ENCODE measurements around the gene TSPAN9. TPM values are rescaled to one million over a fixed set of nuclear protein-coding genes. Genes with fewer than 3 reads are reported as not detected.

The TSPAN9 gene
- total RNA-seq, 1 experiment from 2014 or later: 9.6 TPM

- intact Hi-C loops (cut with micrococcal nuclease; ENCODE audit: unreplicated experiment): loop anchor here (5.0 to 10.0 kb wide), 3 partner anchors 66 to 1138 kb away; partner anchors contain the start of gene CCND2
- POLR2A ChIA-PET (ENCODE audit: unreplicated experiment): no interaction called here
- no TSS peak for BruUV-seq (replicated peaks)
These were observed 59.6 kb downstream of the TSPAN9 start for GRCh38 chr12:3136641-3137267.

GRCh38 chr12:3137268-3137781 lies 60.1 kb downstream of the TSPAN9 start:
- no peaks in the 10 kb centered on the region for H3K27me3 ChIP-seq (ENCODE audit: insufficient read depth, low read depth)
- H3K27ac ChIP-seq: no peak overlapping the region
- no TSS peak for BruUV-seq (replicated peaks)
- no peaks in the 10 kb centered on the region for H3F3A ChIP-seq (ENCODE audit: insufficient read depth, low read depth)
- ChIA-PET POLR2A (ENCODE audit: unreplicated experiment) (no interaction called here), CTCF (interaction anchor here (1.1 to 2.4 kb wide), 2 partner anchors 138 to 141 kb away, joined by 5 to 7 read pairs; no protein-coding TSS in a partner anchor)
- TF ChIP-seq EZH2 (IDR thresholded peaks at IDR 0.05; ENCODE audit: low read depth): no peak
- TF ChIP-seq CTCF (conservative IDR thresholded peaks at IDR 0.05): no peak
- intact Hi-C loops (cut with micrococcal nuclease; ENCODE audit: unreplicated experiment): loop anchor here (5.0 to 10.0 kb wide), 3 partner anchors 65 to 1137 kb away; partner anchors contain the start of gene CCND2
- no peaks in the 10 kb centered on the region for H3K36me3 ChIP-seq (ENCODE audit: low read depth)
- H2AFZ ChIP-seq: no peak overlapping the region
- no peak for DNase-seq
- H4K20me1 ChIP-seq (ENCODE audit: insufficient read depth): 0 out of 2 replicates have a peak, but pooled peaks cover under 1% of the 10 kb centered on the region
- no peaks in the 10 kb centered on the region for H3K9me2 ChIP-seq (ENCODE audit: insufficient read depth)
- no peak overlapping the region for H3K4me3 ChIP-seq
- H3K9me3 ChIP-seq (ENCODE audit: insufficient read depth, low read depth): no peaks in the 10 kb centered on the region
- H3K79me2 ChIP-seq (ENCODE audit: low read depth): no peaks in the 10 kb centered on the region
- H3K4me2 ChIP-seq: no peak overlapping the region
- H3K4me1 ChIP-seq (replicated peaks; ENCODE audit: insufficient read depth): no peaks in the 10 kb centered on the region

More at GRCh38 chr12:3136641-3137267, 59.6 kb downstream of the TSPAN9 start:
- Histone ChIP-seq H2AFZ (no peak overlapping the region), H4K20me1 (ENCODE audit: insufficient read depth) (0 out of 2 replicates have a peak, but pooled peaks cover 6% of the 10 kb centered on the region), H3K36me3 (ENCODE audit: low read depth) (no peaks in the 10 kb centered on the region), H3K4me1 (replicated peaks; ENCODE audit: insufficient read depth) (no peaks in the 10 kb centered on the region), H3F3A (ENCODE audit: insufficient read depth, low read depth) (no peaks in the 10 kb centered on the region), H3K9me3 (ENCODE audit: insufficient read depth, low read depth) (no peaks in the 10 kb centered on the region), H3K27me3 (ENCODE audit: insufficient read depth, low read depth) (no peaks in the 10 kb centered on the region), H3K9me2 (ENCODE audit: insufficient read depth) (no peaks in the 10 kb centered on the region), H3K4me2 (no peak overlapping the region), H3K27ac (no peak overlapping the region), H3K79me2 (ENCODE audit: low read depth) (no peaks in the 10 kb centered on the region), H3K4me3 (no peak overlapping the region)
- TF ChIP-seq EZH2 (IDR thresholded peaks at IDR 0.05; ENCODE audit: low read depth) (no peak), CTCF (conservative IDR thresholded peaks at IDR 0.05) (no peak)
- DNase-seq: no peak
- CTCF ChIA-PET: interaction anchor here (1.1 kb wide), 2 partner anchors 142 to 667 kb away, joined by 4 to 5 read pairs; no protein-coding TSS in a partner anchor

GRCh38 chr12:3137814-3138445 lies 60.8 kb downstream of the TSPAN9 start:
- Histone ChIP-seq H3K4me3 (no peak overlapping the region), H2AFZ (no peak overlapping the region), H3K27me3 (ENCODE audit: insufficient read depth, low read depth) (no peaks in the 10 kb centered on the region), H3F3A (ENCODE audit: insufficient read depth, low read depth) (no peaks in the 10 kb centered on the region), H3K79me2 (ENCODE audit: low read depth) (no peaks in the 10 kb centered on the region), H3K27ac (no peak overlapping the region), H4K20me1 (ENCODE audit: insufficient read depth) (no peaks in the 10 kb centered on the region), H3K9me3 (ENCODE audit: insufficient read depth, low read depth) (no peaks in the 10 kb centered on the region), H3K36me3 (ENCODE audit: low read depth) (no peaks in the 10 kb centered on the region), H3K4me2 (no peak overlapping the region), H3K9me2 (ENCODE audit: insufficient read depth) (no peaks in the 10 kb centered on the region), H3K4me1 (replicated peaks; ENCODE audit: insufficient read depth) (no peaks in the 10 kb centered on the region)
- ChIA-PET CTCF (interaction anchor here (2.4 kb wide), 1 partner anchor 137 kb away, joined by 7 read pairs; no protein-coding TSS in a partner anchor), POLR2A (ENCODE audit: unreplicated experiment) (no interaction called here)
- intact Hi-C loops (cut with micrococcal nuclease; ENCODE audit: unreplicated experiment): loop anchor here (5.0 to 10.0 kb wide), 3 partner anchors 64 to 1137 kb away; partner anchors contain the start of gene CCND2
- DNase-seq: no peak
- no TSS peak for BruUV-seq (replicated peaks)
- TF ChIP-seq EZH2 (IDR thresholded peaks at IDR 0.05; ENCODE audit: low read depth) (no peak), CTCF (conservative IDR thresholded peaks at IDR 0.05) (no peak)
